Vagina (tissue), 2 donors: ENCODE measurements around the gene DYNLRB2. TPM values are rescaled to one million over a fixed set of nuclear protein-coding genes. Genes with fewer than 3 reads are reported as not detected.

Source experiments
- DNase-seq, 2 donors: peaks; one replicate each; pipeline ENCODE4 v3.0.0-alpha.2; 2017; ENCODE audit errors: extremely low spot score in 2 of 2
- H3K27ac ChIP-seq: fragments of 200-600 bp; sonication (generic); one replicate; pipeline ENCODE4 v1.5.1; 2019
- H3K27me3 ChIP-seq: fragments of 200-600 bp; sonication (generic); one replicate; pipeline ENCODE4 v1.5.1; 2019
- H3K36me3 ChIP-seq, 2 donors: fragments of 200-600 bp; sonication (generic); one replicate each; pipeline ENCODE4 v1.5.1; 2017 to 2019
- H3K4me1 ChIP-seq: fragments of 200-600 bp; sonication (generic); one replicate; pipeline ENCODE4 v1.5.1; 2019
- H3K4me3 ChIP-seq, 2 donors: fragments of 200-600 bp; sonication (generic); 1 replicate in 1 of 2; 2 replicates in 1 of 2; pipeline ENCODE4 v1.5.1; 2016 to 2019
- H3K9me3 ChIP-seq: fragments of 200-600 bp; sonication (generic); one replicate; pipeline ENCODE4 v1.5.1; 2019
- CTCF ChIP-seq, 3 experiments: fragments of 450-650 bp in 2 of 3; fragments of 200-600 bp in 1 of 3; sonication (generic) in 1 of 3; IDR thresholded peaks; one replicate each; pipeline ENCODE4 v1.5.1; 2017 to 2019; ENCODE audit warnings: antibody characterized with exemption in 3 of 3, mild to moderate bottlenecking in 2 of 3, moderate library complexity in 2 of 3
- POLR2A ChIP-seq, 2 donors: fragments of 450-650 bp; IDR thresholded peaks; one replicate each; pipeline ENCODE4 v1.6.1; 2017; ENCODE audit warnings: antibody characterized with exemption in 2 of 2, mild to moderate bottlenecking in 2 of 2, moderate library complexity in 2 of 2
- POLR2AphosphoS5 ChIP-seq, 2 donors: sonication (generic); formaldehyde crosslinking; IDR thresholded peaks; one replicate each; pipeline ENCODE4 v1.9.0; 2017; ENCODE audit warnings: antibody characterized with exemption in 2 of 2, mild to moderate bottlenecking in 2 of 2, low read depth in 1 of 2; ENCODE audit not compliant: insufficient read depth in 1 of 2
- intact Hi-C: fragments of 100-400 bp; cut with DNase I; formaldehyde crosslinking; loops from one replicate; pipeline ENCODE4 v1.15.1; 2023
- total RNA-seq: library from RNA; depleted of rRNA; stranded (reverse); fragments of >200 nt; gene quantifications from one replicate; pipeline ENCODE4 v1.2.3, GENCODE V29; 2016

Gene DYNLRB2
- total RNA-seq, 1 donor from 2014 or later: not detected

GRCh38 chr16:80580109-80580832 is 39.5 kb downstream of the DYNLRB2 start:
- Histone ChIP-seq H3K27me3 (no peaks in the 10 kb centered on the region), H3K27ac (no peak overlapping the region), H3K36me3 (no peaks in the 10 kb centered on the region), H3K4me3 (no peak overlapping the region), H3K4me1 (no peaks in the 10 kb centered on the region), H3K9me3 (no peaks in the 10 kb centered on the region)
- DNase-seq: no peak
- TF ChIP-seq POLR2A (IDR thresholded peaks at IDR 0.05) (no peak), CTCF (IDR thresholded peaks at IDR 0.05) (no peak), POLR2AphosphoS5 (IDR thresholded peaks at IDR 0.05; ENCODE audit: insufficient read depth in 1 of 2, low read depth in 1 of 2) (no peak)
- intact Hi-C loops: no loop called here

DNA sequence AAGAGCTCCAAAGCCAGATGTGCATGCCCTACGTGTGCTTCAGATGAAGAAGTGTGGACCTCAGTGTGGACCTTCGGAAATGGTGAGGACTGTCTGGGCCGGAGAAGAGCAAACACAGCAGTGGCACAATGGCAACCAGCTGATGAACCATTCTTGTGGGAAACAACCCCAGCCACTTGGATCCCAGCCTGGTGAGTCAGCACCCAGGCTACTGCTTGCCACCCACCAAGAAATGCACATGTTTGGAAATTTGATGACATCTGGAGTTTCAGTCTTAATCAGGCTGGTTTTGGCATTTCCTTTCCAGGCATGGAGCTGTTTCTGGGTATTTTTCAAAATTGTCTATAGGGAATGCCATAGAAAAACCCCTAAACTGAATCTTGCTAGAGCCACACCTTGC is 42.7 kb downstream of the DYNLRB2 start:
- TF ChIP-seq POLR2A (IDR thresholded peaks at IDR 0.05): no peak
- no peak for TF ChIP-seq CTCF (IDR thresholded peaks at IDR 0.05)
- TF ChIP-seq POLR2AphosphoS5 (IDR thresholded peaks at IDR 0.05; ENCODE audit: insufficient read depth in 1 of 2, low read depth in 1 of 2): no peak
- H3K27me3 ChIP-seq: no peaks in the 10 kb centered on the region
- no peak for DNase-seq
- no peaks in the 10 kb centered on the region for H3K9me3 ChIP-seq
- no peaks in the 10 kb centered on the region for H3K4me1 ChIP-seq
- intact Hi-C loops: no loop called here
- H3K27ac ChIP-seq: no peak overlapping the region
- no peaks in the 10 kb centered on the region for H3K36me3 ChIP-seq
- no peak overlapping the region for H3K4me3 ChIP-seq

- H3K27ac ChIP-seq: no peak overlapping the region
- no peaks in the 10 kb centered on the region for H3K27me3 ChIP-seq
- H3K4me3 ChIP-seq: no peak overlapping the region
- H3K9me3 ChIP-seq: no peaks in the 10 kb centered on the region
- H3K4me1 ChIP-seq: no peaks in the 10 kb centered on the region
- no peak for DNase-seq
- TF ChIP-seq POLR2AphosphoS5 (IDR thresholded peaks at IDR 0.05; ENCODE audit: insufficient read depth in 1 of 2, low read depth in 1 of 2) (no peak), POLR2A (IDR thresholded peaks at IDR 0.05) (no peak)
- intact Hi-C loops: no loop called here
- no peaks in the 10 kb centered on the region for H3K36me3 ChIP-seq
These were observed 45.0 kb downstream of the DYNLRB2 start for GRCh38 chr16:80585764-80586163.

GRCh38 chr16:80586476-80586875 is 45.7 kb downstream of the DYNLRB2 start:
- Histone ChIP-seq H3K9me3 (no peaks in the 10 kb centered on the region), H3K4me1 (no peaks in the 10 kb centered on the region), H3K4me3 (no peak overlapping the region), H3K27ac (no peak overlapping the region), H3K27me3 (no peaks in the 10 kb centered on the region), H3K36me3 (no peaks in the 10 kb centered on the region)
- intact Hi-C loops: no loop called here
- TF ChIP-seq POLR2A (IDR thresholded peaks at IDR 0.05) (no peak), POLR2AphosphoS5 (IDR thresholded peaks at IDR 0.05; ENCODE audit: insufficient read depth in 1 of 2, low read depth in 1 of 2) (no peak), CTCF (IDR thresholded peaks at IDR 0.05) (no peak)
- DNase-seq: no peak

DNA sequence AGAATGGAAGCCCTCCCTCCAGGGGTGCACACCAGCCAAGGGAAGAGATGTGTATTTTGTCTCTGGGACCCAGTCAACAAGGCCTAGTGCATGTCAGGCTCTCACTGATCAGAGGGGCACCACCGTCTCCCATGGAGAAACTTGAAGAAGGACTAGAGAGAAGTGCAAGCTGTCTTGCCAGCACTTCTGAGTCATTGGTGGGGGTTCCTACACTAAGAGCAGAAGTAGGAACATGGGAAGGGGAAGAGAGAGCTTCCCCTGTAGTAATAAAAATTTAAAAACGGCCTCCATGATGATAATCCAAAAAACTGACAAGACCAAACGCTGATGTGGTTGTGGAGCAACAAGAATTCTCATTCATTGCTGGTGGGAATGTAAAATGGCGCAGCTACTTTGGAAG is 46.3 kb downstream of the DYNLRB2 start:
- Histone ChIP-seq H3K27me3 (no peaks in the 10 kb centered on the region), H3K9me3 (no peaks in the 10 kb centered on the region), H3K4me3 (no peak overlapping the region), H3K4me1 (no peaks in the 10 kb centered on the region), H3K36me3 (no peaks in the 10 kb centered on the region), H3K27ac (no peak overlapping the region)
- DNase-seq: no peak
- TF ChIP-seq POLR2A (IDR thresholded peaks at IDR 0.05): no peak
- TF ChIP-seq CTCF (IDR thresholded peaks at IDR 0.05): no peak
- TF ChIP-seq POLR2AphosphoS5 (IDR thresholded peaks at IDR 0.05; ENCODE audit: insufficient read depth in 1 of 2, low read depth in 1 of 2): no peak
- intact Hi-C loops: no loop called here
